ENCODE results near the gene STK32B. TPM values are rescaled to one million over a fixed set of nuclear protein-coding genes. Genes with fewer than 3 reads are reported as not detected.

STK32B gene
- total and polyA plus RNA-seq, 2 of the 4 experiments (the other 2 are of a cell fraction), result 5.5 to 6.3 TPM

DNA sequence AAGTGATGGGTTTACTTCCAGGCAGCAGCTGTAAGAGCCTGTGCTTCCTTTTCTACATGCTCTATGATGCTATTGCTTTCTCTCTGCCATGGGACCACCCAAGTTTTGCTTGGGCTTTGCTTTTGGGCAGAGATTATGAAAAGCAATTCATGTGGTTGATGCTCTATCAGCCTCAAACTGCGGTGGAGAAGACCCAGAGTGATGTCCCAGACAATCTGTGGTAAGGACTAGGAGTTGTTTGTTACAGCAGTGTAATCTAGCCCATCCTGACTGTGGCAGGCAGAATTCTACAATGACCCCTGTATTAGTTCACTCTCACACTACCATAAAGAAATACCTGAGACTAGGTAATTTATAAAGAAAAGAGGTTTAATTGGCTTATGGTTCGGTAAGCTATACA is 22.8 kb upstream of the STK32B start:
- CTCF ChIA-PET, result no interaction called here
- H3K9me3 ChIP-seq (ENCODE audit: control insufficient read depth, insufficient read depth, low read length), result peaks cover 5% of the 10 kb centered on the region
- H2BK15ac ChIP-seq (ENCODE audit: low read depth, low read length), result no peak overlapping the region
- no peak overlapping the region for H3K4me2 ChIP-seq (ENCODE audit: low read depth, low read length)
- H3K27me3 ChIP-seq (ENCODE audit: control insufficient read depth, insufficient read depth, low read length), result peaks cover 39% of the 10 kb centered on the region
- H3K4me3 ChIP-seq (ENCODE audit: insufficient read depth, low read depth, low read length), result no peak overlapping the region
- H3K23ac ChIP-seq (ENCODE audit: low read depth, low read length), result no peak overlapping the region
- no peak overlapping the region for H3K14ac ChIP-seq (replicated peaks; ENCODE audit: low read depth, low read length)
- H3K36me3 ChIP-seq (ENCODE audit: control insufficient read depth, insufficient read depth, low read length), result no peaks in the 10 kb centered on the region
- no peak overlapping the region for H2BK20ac ChIP-seq (ENCODE audit: low read depth, low read length)
- no peak overlapping the region for H2AK9ac ChIP-seq (replicated peaks; ENCODE audit: low read depth, low read length, poor library complexity)
- no peak for DNase-seq
- no peak overlapping the region for H3K4ac ChIP-seq (ENCODE audit: low read depth, low read length)
- H2AFZ ChIP-seq (replicated peaks; ENCODE audit: low read length, poor library complexity), result no peak overlapping the region
- dilution Hi-C loops (cut with HindIII; ENCODE audit: low sequenced_read_pairs, unreplicated experiment), result no loop called here
- H3K79me1 ChIP-seq (ENCODE audit: low read depth in 1 of 2, low read length in 2 of 2), result no peaks in the 10 kb centered on the region
- BruUV-seq (replicated peaks), result no TSS peak
- no peak overlapping the region for H3K9ac ChIP-seq (ENCODE audit: low read depth, low read length)
- H4K5ac ChIP-seq (ENCODE audit: low read depth, low read length), result no peak overlapping the region
- TF ChIP-seq, protein P1, sequence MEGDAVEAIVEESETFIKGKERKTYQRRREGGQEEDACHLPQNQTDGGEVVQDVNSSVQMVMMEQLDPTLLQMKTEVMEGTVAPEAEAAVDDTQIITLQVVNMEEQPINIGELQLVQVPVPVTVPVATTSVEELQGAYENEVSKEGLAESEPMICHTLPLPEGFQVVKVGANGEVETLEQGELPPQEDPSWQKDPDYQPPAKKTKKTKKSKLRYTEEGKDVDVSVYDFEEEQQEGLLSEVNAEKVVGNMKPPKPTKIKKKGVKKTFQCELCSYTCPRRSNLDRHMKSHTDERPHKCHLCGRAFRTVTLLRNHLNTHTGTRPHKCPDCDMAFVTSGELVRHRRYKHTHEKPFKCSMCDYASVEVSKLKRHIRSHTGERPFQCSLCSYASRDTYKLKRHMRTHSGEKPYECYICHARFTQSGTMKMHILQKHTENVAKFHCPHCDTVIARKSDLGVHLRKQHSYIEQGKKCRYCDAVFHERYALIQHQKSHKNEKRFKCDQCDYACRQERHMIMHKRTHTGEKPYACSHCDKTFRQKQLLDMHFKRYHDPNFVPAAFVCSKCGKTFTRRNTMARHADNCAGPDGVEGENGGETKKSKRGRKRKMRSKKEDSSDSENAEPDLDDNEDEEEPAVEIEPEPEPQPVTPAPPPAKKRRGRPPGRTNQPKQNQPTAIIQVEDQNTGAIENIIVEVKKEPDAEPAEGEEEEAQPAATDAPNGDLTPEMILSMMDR (conservative IDR thresholded peaks at IDR 0.05; ENCODE audit: low read depth, low read length), result no peak
- TF ChIP-seq MAZ (IDR thresholded peaks at IDR 0.05; ENCODE audit: borderline replicate concordance, low read depth, low read length), result no peak
- POLR2A ChIA-PET (ENCODE audit: unreplicated experiment), result no interaction called here
- H4K20me1 ChIP-seq (ENCODE audit: insufficient read depth, low read length), result no peaks in the 10 kb centered on the region
- no peak overlapping the region for H4K8ac ChIP-seq (ENCODE audit: low read depth in 2 of 2, low read length in 2 of 2)
- H3K9me1 ChIP-seq (ENCODE audit: insufficient read depth, low read length), result 0 out of 2 replicates have a peak, but pooled peaks cover 3% of the 10 kb centered on the region
- no peak overlapping the region for H3K18ac ChIP-seq (ENCODE audit: low read depth, low read length)
- H2AK5ac ChIP-seq (ENCODE audit: low read depth, low read length), result no peak overlapping the region; the same call in 1 of the 2 replicates
- ATAC-seq (ENCODE audit: low read depth), result no peak
- H4K91ac ChIP-seq (ENCODE audit: insufficient read depth, low read depth, low read length), result no peak overlapping the region
- H2BK120ac ChIP-seq (ENCODE audit: low read depth, low read length), result no peak overlapping the region
- in situ Hi-C loops (cut with MboI; ENCODE audit: low sequenced_read_pairs), result no loop called here
- intact Hi-C loops (cut with micrococcal nuclease), result no loop called here
- no CpG with 5 or more reads among the region's 2 CpGs for WGBS, 2 experiments (ENCODE audit: extremely low coverage in 2 of 2, insufficient read length in 1 of 2)
- no peak overlapping the region for H3K56ac ChIP-seq (ENCODE audit: extremely low read depth, insufficient read depth, low read length)
- peaks cover 10% of the 10 kb centered on the region; the same call in 1 of the 2 replicates for H3K4me1 ChIP-seq (ENCODE audit: control insufficient read depth, insufficient read depth, low read length)
- no peak overlapping the region for H2BK5ac ChIP-seq (ENCODE audit: low read depth, low read length, poor library complexity, severe bottlenecking)
- no peak overlapping the region for H3K27ac ChIP-seq (ENCODE audit: insufficient read depth, low read length)
